Hepatocyte (in vitro differentiated cells): Measurements from ENCODE around the gene DNMT3A.

ENCODE experiments used
- CTCF ChIP-seq: fragments of 200-600 bp; sonication (generic); IDR thresholded peaks from 2 replicates; pipeline ENCODE4 v1.5.1; 2016; ENCODE audit warnings: antibody characterized with exemption, mild to moderate bottlenecking; ENCODE audit not compliant: poor library complexity
- EZH2phosphoT487 ChIP-seq: fragments of 200-600 bp; sonication (generic); IDR thresholded peaks from one replicate; pipeline ENCODE4 v1.6.1; 2018; ENCODE audit warnings: antibody characterized with exemption, mild to moderate bottlenecking, low read depth, moderate library complexity; ENCODE audit not compliant: unreplicated experiment, severe bottlenecking

GRCh38 chr2:25215232-25215631 lies 126.5 kb downstream of the DNMT3A start:
- no peak for TF ChIP-seq EZH2phosphoT487
- TF ChIP-seq CTCF, result no peak
